Erythroblast (primary cell): ENCODE results near the gene PYM1.

ENCODE experiments used
- GATA1 ChIP-seq: IDR thresholded peaks from 2 replicates; pipeline ENCODE4 v1.6.1; 2011; ENCODE audit warnings: low read depth, mild to moderate bottlenecking, control low read depth, low read length, moderate library complexity
- POLR2A ChIP-seq: IDR thresholded peaks from 2 replicates; pipeline ENCODE4 v1.6.1; 2011; ENCODE audit warnings: mild to moderate bottlenecking, low read length

DNA sequence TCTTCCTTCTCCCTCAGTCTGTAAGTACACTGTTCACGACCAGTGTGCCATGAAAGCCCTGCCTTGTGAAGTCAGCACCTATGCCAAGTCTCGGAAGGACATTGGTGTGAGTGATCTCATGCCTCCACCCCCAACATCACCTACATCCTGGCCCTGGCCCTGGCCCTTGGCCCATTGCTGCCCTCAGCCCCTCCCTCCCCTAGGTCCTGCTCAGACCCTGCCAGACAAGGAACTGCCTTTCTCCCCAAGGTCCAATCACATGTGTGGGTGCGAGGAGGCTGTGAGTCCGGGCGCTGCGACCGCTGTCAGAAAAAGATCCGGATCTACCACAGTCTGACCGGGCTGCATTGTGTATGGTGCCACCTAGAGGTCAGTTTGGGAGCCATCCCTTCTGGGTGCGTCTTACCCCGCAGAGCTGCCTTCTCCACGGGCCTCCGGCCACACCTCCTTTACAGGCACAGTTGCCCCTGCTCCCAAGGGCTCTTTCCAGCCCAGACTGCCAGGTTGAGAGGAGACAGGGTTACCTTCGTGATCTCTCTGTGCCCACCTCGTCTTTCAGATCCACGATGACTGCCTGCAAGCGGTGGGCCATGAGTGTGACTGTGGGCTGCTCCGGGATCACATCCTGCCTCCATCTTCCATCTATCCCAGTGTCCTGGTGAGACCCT, 12.5 kb upstream of the PYM1 start:
- no peak for TF ChIP-seq POLR2A
- TF ChIP-seq GATA1, result no peak
